Cardiac muscle cell (in vitro differentiated cells and primary cell): Measurements from ENCODE around the gene SPATC1L. TPM values are rescaled to one million over a fixed set of nuclear protein-coding genes. Genes with fewer than 3 reads are reported as not detected.
A peak's percentile ranks its signal among the peaks of the same experiment; 100 is the strongest.
"Not testable (repeated sequence)": the region's sequence is repeated elsewhere in the genome, so short reads cannot be mapped to it uniquely, and the experiment has no call there.

Source experiments
- DNase-seq, 2 donors: peaks; one replicate each; pipeline versions ENCODE4 v3.0.0 to v3.0.0-alpha.2; 2010 to 2017; ENCODE audit warnings: low read depth in 1 of 2, low spot score in 1 of 2
- H3K27ac ChIP-seq: fragments of 200-600 bp; sonication (generic); 2 replicates; pipeline ENCODE4 v1.5.1; 2016
- H3K27me3 ChIP-seq: fragments of 200-600 bp; sonication (generic); 2 replicates; pipeline ENCODE4 v1.6.0; 2016; ENCODE audit warnings: control low read depth
- H3K36me3 ChIP-seq: fragments of 200-600 bp; sonication (generic); 2 replicates; pipeline ENCODE4 v1.5.1; 2016; ENCODE audit warnings: control low read depth
- H3K4me1 ChIP-seq: fragments of 200-600 bp; sonication (generic); 2 replicates; pipeline ENCODE4 v1.8.1; 2017; ENCODE audit warnings: low read depth, mild to moderate bottlenecking, mixed run types
- H3K4me3 ChIP-seq: fragments of 200-600 bp; sonication (generic); 2 replicates; pipeline ENCODE4 v1.5.1; 2016; ENCODE audit warnings: mild to moderate bottlenecking
- H3K9me3 ChIP-seq: fragments of 200-600 bp; sonication (generic); 2 replicates; pipeline ENCODE4 v1.5.1; 2017; ENCODE audit warnings: low read depth, mild to moderate bottlenecking, control low read depth
- polyA plus RNA-seq: library from polyadenylated mRNA; unstranded; fragments of >200 nt; fragmentation: Nextera tagmentation; extraction: Ambion mirVana; gene quantifications from 2 replicates; pipeline ENCODE4 v1.2.1, GENCODE V29; 2016
- total RNA-seq: library from RNA; depleted of rRNA; stranded (reverse); fragments of >200 nt; gene quantifications from 2 replicates; pipeline ENCODE4 v1.2.3, GENCODE V29; 2016
- TF ChIP-seq, protein P1 (sequence below): IDR thresholded peaks from 2 replicates; pipeline ENCODE4 v1.5.1; 2012; ENCODE audit warnings: low read depth, mild to moderate bottlenecking, low read length

SPATC1L gene
- total and polyA plus RNA-seq, 2 experiments from 2014 or later, result 58.8 to 63.0 TPM

DNA sequence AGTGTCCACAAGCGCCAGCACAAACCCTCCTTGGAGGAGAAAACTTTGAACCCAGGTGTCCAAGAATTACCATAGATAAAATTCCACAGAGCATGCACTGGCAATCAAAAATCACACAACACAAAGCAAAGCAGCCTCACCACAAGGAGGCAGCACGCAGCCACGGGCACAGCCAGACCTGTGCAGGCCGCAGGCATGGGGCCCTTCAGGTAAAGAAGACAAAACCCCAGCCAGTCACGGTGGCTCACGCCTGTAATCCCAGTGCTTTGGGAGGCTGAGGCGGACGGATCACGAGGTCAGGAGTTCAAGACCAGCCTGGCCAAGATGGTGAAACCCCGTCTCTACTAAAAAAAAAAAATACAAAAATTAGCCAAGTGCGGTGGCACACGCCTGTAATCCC lies 36.8 kb downstream of the SPATC1L start:
- not testable (repeated sequence) for H3K36me3 ChIP-seq, H3K4me1 ChIP-seq, H3K9me3 ChIP-seq, H3K27me3 ChIP-seq, H3K4me3 ChIP-seq
- DNase-seq, result peak; percentile 52 to 58
- TF ChIP-seq, protein P1, sequence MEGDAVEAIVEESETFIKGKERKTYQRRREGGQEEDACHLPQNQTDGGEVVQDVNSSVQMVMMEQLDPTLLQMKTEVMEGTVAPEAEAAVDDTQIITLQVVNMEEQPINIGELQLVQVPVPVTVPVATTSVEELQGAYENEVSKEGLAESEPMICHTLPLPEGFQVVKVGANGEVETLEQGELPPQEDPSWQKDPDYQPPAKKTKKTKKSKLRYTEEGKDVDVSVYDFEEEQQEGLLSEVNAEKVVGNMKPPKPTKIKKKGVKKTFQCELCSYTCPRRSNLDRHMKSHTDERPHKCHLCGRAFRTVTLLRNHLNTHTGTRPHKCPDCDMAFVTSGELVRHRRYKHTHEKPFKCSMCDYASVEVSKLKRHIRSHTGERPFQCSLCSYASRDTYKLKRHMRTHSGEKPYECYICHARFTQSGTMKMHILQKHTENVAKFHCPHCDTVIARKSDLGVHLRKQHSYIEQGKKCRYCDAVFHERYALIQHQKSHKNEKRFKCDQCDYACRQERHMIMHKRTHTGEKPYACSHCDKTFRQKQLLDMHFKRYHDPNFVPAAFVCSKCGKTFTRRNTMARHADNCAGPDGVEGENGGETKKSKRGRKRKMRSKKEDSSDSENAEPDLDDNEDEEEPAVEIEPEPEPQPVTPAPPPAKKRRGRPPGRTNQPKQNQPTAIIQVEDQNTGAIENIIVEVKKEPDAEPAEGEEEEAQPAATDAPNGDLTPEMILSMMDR, result peak; percentile 69
- peak overlapping the region; percentile 50 for H3K27ac ChIP-seq

DNA sequence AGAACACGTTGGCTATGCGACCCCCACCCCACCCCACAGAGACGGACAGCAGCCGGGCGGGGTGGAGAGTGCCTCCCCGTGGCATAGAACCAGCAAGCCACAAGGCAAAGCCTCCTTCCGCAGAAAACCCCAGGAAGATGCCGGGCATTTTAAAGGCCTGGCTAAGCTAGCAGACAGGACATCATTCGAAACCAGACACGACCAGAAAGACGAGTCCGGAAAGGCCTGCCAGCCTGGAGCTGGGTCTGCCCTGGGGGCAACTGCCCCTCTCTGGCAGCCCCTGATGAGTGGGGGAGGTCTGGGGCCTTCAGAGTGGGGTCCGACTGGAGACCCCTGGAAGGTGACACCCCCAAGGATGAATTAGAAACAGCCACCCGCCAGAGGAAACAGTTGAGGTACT lies 37.4 kb downstream of the SPATC1L start:
- H3K27ac ChIP-seq, result peak overlapping the region; percentile 50
- DNase-seq, result no peak
- H3K36me3 ChIP-seq, result no peaks in the 10 kb centered on the region
- H3K27me3 ChIP-seq, result peaks cover 5% of the 10 kb centered on the region
- TF ChIP-seq, protein P1, result no peak
- H3K9me3 ChIP-seq, result no peaks in the 10 kb centered on the region
- peaks cover 5% of the 10 kb centered on the region for H3K4me1 ChIP-seq
- no peak overlapping the region for H3K4me3 ChIP-seq

DNA sequence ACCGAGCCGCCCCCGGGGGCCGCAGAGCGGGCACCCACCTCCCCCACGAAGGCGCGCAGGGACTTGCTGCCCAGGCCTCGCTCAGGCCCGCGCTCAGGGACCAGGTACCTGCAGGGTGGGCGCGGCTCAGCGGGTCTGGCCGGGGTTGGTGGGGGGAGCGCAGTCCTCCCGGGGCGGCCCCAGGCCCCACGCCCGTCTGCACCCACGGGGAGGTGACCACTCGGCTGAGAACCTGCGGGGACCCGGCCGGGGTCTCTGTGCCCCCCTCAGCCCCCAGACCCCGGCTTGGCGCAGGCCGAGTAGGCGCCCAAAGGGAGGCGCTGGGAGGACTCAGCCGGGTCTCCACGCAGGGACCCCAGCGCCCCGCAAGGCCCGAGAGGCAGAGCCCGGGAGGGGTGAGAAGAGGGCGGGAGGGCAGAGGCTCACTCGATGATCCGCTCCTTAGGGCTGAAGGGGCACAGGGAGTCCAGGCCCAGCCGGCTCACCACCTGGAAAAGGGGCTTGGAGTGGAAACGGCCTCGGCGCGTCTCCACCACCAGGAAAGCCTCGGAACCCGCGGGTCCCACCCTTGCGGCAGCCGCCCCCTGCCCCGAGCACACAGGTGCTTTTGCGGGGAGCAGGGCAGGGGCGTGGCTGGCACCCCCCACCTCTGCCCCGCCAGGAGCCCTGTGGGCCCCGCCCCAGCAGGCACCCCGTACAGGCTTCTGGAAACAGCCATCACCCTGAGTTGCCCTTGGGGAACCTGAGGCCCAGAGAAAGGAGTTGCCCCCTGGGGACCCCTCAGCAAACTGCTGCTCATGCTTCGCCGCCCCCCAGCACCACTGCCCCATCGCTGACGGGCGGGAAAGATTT lies 38.2 kb downstream of the SPATC1L start:
- Histone ChIP-seq H3K4me1 (peaks cover 5% of the 10 kb centered on the region), H3K9me3 (no peaks in the 10 kb centered on the region), H3K4me3 (no peak overlapping the region), H3K27ac (no peak overlapping the region), H3K36me3 (no peaks in the 10 kb centered on the region), H3K27me3 (peaks cover 11% of the 10 kb centered on the region)
- no peak for DNase-seq
- TF ChIP-seq, protein P1, result no peak

DNA sequence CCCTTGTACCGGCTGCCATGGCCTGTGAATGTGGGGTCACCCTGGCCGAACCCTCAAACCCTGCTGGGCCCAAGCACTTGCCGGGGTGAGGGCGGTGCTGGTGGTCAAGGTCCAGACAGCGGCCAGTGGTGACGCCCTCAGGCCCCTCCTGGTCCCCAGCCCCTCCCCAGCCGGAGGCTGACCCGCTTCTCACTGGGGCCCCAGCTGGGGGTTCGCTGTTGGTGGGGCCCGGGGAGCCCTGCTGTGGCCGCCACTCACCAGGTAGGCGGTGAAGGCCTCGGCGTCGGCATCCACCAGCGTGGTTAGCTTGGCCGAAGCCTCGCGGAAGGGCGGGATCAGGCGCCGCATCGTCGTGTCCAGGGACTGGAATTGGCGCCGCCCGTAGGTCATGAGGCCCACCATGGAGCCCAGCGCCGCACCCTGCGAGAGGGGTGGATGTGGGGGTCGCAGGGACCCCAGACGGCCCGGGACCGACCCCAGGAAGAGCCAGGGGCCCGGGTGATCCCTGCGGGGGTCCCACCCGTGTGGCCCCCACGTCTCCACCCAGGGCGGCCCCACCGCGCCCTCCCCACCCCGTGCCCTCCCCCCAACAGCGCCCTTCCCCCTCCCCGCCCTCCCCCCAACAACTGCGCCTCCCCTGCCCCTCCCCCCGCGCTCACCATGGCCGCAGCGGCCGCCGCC lies 39.0 kb downstream of the SPATC1L start:
- Histone ChIP-seq H3K9me3 (no peaks in the 10 kb centered on the region), H3K36me3 (no peaks in the 10 kb centered on the region), H3K27me3 (peaks cover 19% of the 10 kb centered on the region), H3K4me1 (peaks cover 5% of the 10 kb centered on the region), H3K27ac (no peak overlapping the region), H3K4me3 (no peak overlapping the region)
- TF ChIP-seq, protein P1, result no peak
- DNase-seq, result no peak

DNA sequence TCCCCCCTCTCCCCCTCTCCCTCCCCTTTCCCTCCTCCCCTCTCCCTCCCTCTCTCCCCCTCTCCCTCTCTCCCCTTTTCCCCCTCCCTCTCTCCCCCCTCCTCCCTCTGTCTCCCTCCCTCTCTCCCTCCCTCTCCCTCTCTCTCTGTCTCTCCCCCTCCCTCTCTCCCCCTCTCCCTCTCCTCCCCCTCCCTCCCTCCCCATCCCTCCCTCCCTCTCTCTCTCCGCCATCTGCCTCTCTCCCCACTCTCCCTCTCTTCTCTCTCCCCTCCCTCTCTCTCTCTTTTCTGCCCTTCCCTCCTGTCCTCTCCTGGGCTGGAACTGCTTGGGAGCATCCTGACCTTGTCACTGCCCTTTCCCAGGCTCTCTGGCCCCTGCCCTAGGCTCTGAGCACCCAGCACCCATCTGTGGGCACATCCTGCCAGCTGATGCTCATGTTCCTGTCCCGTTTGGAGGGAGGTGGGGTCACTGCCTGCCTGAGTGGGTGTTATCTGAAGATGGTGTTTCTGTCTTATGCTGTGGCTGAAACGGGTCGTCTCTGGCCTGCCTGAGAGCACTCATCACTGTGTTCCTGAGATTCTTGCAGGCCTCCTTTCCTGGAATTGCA lies 39.7 kb downstream of the SPATC1L start:
- TF ChIP-seq, protein P1, result no peak
- H3K4me3 ChIP-seq, result no peak overlapping the region
- no peaks in the 10 kb centered on the region for H3K9me3 ChIP-seq
- peaks cover 20% of the 10 kb centered on the region for H3K27me3 ChIP-seq
- H3K4me1 ChIP-seq, result peaks cover 5% of the 10 kb centered on the region
- no peak overlapping the region for H3K27ac ChIP-seq
- DNase-seq, result no peak
- H3K36me3 ChIP-seq, result no peaks in the 10 kb centered on the region
